SH-SY5Y (cell line): ENCODE results near the gene ITPR3.

ENCODE experiments used
- GATA2 ChIP-seq: IDR thresholded peaks from 2 replicates; pipeline ENCODE4 v1.6.1; 2011; ENCODE audit warnings: mild to moderate bottlenecking, low read depth, low read length
- GATA3 ChIP-seq: IDR thresholded peaks from 2 replicates; pipeline ENCODE4 v1.6.1; 2011; ENCODE audit warnings: low read depth, mild to moderate bottlenecking, low read length, moderate library complexity

The ITPR3 gene

GRCh38 chr6:33616113-33616512, 5.0 kb upstream of the ITPR3 start:
- no peak for TF ChIP-seq GATA3
- no peak for TF ChIP-seq GATA2

- TF ChIP-seq GATA2 (no peak), GATA3 (no peak)
These were observed 4.2 kb upstream of the ITPR3 start for GRCh38 chr6:33616913-33617312.

GRCh38 chr6:33619166-33619840, 1.8 kb upstream of the ITPR3 start:
- TF ChIP-seq GATA3 (no peak), GATA2 (no peak)

- TF ChIP-seq GATA2 (no peak), GATA3 (no peak)
These were observed 815 bp upstream of the ITPR3 start for GRCh38 chr6:33620158-33620855.

GRCh38 chr6:33621711-33622388, 728 bp downstream of the ITPR3 start:
- TF ChIP-seq GATA3: no peak
- TF ChIP-seq GATA2: no peak

GRCh38 chr6:33622456-33623431, 1.6 kb downstream of the ITPR3 start:
- TF ChIP-seq GATA3 (no peak), GATA2 (no peak)

- TF ChIP-seq GATA3 (no peak), GATA2 (no peak)
These were observed 2.8 kb downstream of the ITPR3 start for GRCh38 chr6:33623895-33624381.

GRCh38 chr6:33624856-33625255, 3.7 kb downstream of the ITPR3 start:
- TF ChIP-seq GATA3 (no peak), GATA2 (no peak)

- TF ChIP-seq GATA3: no peak
These were observed 6.8 kb downstream of the ITPR3 start for GRCh38 chr6:33627876-33628275.

GRCh38 chr6:33628401-33628964, 7.4 kb downstream of the ITPR3 start:
- TF ChIP-seq GATA2 (no peak), GATA3 (no peak)

GRCh38 chr6:33630014-33630413, 8.9 kb downstream of the ITPR3 start:
- TF ChIP-seq GATA2 (no peak), GATA3 (no peak)

- TF ChIP-seq GATA2 (no peak), GATA3 (no peak)
These were observed 10.9 kb downstream of the ITPR3 start for GRCh38 chr6:33631971-33632557.

- no peak for TF ChIP-seq GATA2
- TF ChIP-seq GATA3: no peak
These were observed 11.5 kb downstream of the ITPR3 start for GRCh38 chr6:33632558-33633039.
